ENCODE results near the gene ABHD14A. TPM values are rescaled to one million over a fixed set of nuclear protein-coding genes. Genes with fewer than 3 reads are reported as not detected.

Gene ABHD14A
- total RNA-seq, 2 experiments from 2014 or later = 7.5 to 8.9 TPM

GRCh38 chr3:52029053-52029452 lies 54.2 kb downstream of the ABHD14A start:
- TF ChIP-seq EZH2phosphoT487 (IDR thresholded peaks at IDR 0.05; ENCODE audit: borderline replicate concordance, low read depth, low read length) (no peak), CTCF (conservative IDR thresholded peaks at IDR 0.05; ENCODE audit: low read length) (no peak)
- no peaks in the 10 kb centered on the region for H3K9me2 ChIP-seq (ENCODE audit: insufficient read depth, low read length)
- no peak overlapping the region for H3K4me2 ChIP-seq (ENCODE audit: low read length)
- POLR2A ChIA-PET = no interaction called here
- BruUV-seq (replicated peaks) = no TSS peak
- H3K27ac ChIP-seq (ENCODE audit: low read depth, low read length, poor library complexity, severe bottlenecking) = no peak overlapping the region
- H2AFZ ChIP-seq (ENCODE audit: low read length) = no peak overlapping the region
- no peaks in the 10 kb centered on the region for H3K36me3 ChIP-seq (ENCODE audit: insufficient read depth, low read length)
- DNase-seq (ENCODE audit: low spot score) = no peak
- no peak overlapping the region for H3K4me3 ChIP-seq (ENCODE audit: low read depth, low read length, poor library complexity, severe bottlenecking)
- CTCF ChIA-PET (ENCODE audit: unreplicated experiment) = no interaction called here
- H3K4me1 ChIP-seq (ENCODE audit: insufficient read depth, low read length, poor library complexity, severe bottlenecking) = peaks cover 2% of the 10 kb centered on the region
- intact Hi-C loops (cut with micrococcal nuclease; ENCODE audit: unreplicated experiment) = no loop called here
- no peaks in the 10 kb centered on the region for H3K9me3 ChIP-seq (ENCODE audit: low read length)
- no peaks in the 10 kb centered on the region for H3K79me2 ChIP-seq (ENCODE audit: insufficient read depth, low read depth, low read length)
- no peaks in the 10 kb centered on the region for H4K20me1 ChIP-seq (ENCODE audit: insufficient read depth, low read length)

- ChIA-PET POLR2A (no interaction called here), CTCF (ENCODE audit: unreplicated experiment) (no interaction called here)
- Histone ChIP-seq H3K4me1 (ENCODE audit: insufficient read depth, low read length, poor library complexity, severe bottlenecking) (no peaks in the 10 kb centered on the region), H2AFZ (ENCODE audit: low read length) (no peak overlapping the region), H3K9me2 (ENCODE audit: insufficient read depth, low read length) (no peaks in the 10 kb centered on the region), H3K27ac (ENCODE audit: low read depth, low read length, poor library complexity, severe bottlenecking) (no peak overlapping the region), H3K79me2 (ENCODE audit: insufficient read depth, low read depth, low read length) (no peaks in the 10 kb centered on the region), H4K20me1 (ENCODE audit: insufficient read depth, low read length) (no peaks in the 10 kb centered on the region), H3K4me3 (ENCODE audit: low read depth, low read length, poor library complexity, severe bottlenecking) (no peak overlapping the region), H3K9me3 (ENCODE audit: low read length) (no peaks in the 10 kb centered on the region), H3K36me3 (ENCODE audit: insufficient read depth, low read length) (no peaks in the 10 kb centered on the region), H3K4me2 (ENCODE audit: low read length) (no peak overlapping the region)
- DNase-seq (ENCODE audit: low spot score) = no peak
- TF ChIP-seq EZH2phosphoT487 (IDR thresholded peaks at IDR 0.05; ENCODE audit: borderline replicate concordance, low read depth, low read length) (no peak), CTCF (conservative IDR thresholded peaks at IDR 0.05; ENCODE audit: low read length) (no peak)
- intact Hi-C loops (cut with micrococcal nuclease; ENCODE audit: unreplicated experiment) = no loop called here
- no TSS peak for BruUV-seq (replicated peaks)
Measured at GRCh38 chr3:52029535-52029934, 54.7 kb downstream of the ABHD14A start.

Small RNAs within 50 kb of the gene (small RNA-seq; reads per million reads assigned to genes)
- not detected for gene AC115284.1

Other genes starting within 250 kb of the ABHD14A start
- gene IQCF6, start 195.8 kb upstream of the ABHD14A start, total RNA-seq (2014; rRNA removed; shearing (Covaris generic)) = not detected in 2 replicates
- not detected in 2 replicates for gene IQCF6, start 195.8 kb upstream of the ABHD14A start, total RNA-seq (2022)
- not detected in 2 replicates for gene IQCF2, start 113.4 kb upstream of the ABHD14A start, total RNA-seq (2014; rRNA removed; shearing (Covaris generic))
- gene IQCF2, start 113.4 kb upstream of the ABHD14A start, total RNA-seq (2022) = not detected in 2 replicates
- not detected in 2 replicates for gene IQCF5, start 99.5 kb upstream of the ABHD14A start, total RNA-seq (2014; rRNA removed; shearing (Covaris generic))
- gene IQCF5, start 99.5 kb upstream of the ABHD14A start, total RNA-seq (2022) = not detected in 2 replicates
- not detected in 2 replicates for gene IQCF1, start 71.7 kb upstream of the ABHD14A start, total RNA-seq (2014; rRNA removed; shearing (Covaris generic))
- not detected in 2 replicates for gene IQCF1, start 71.7 kb upstream of the ABHD14A start, total RNA-seq (2022)
- gene RRP9, start 33.2 kb upstream of the ABHD14A start, total RNA-seq (2014; rRNA removed; shearing (Covaris generic)) = 36.9 and 41.1 TPM in 2 replicates
- 26.5 and 34.4 TPM in 2 replicates for gene RRP9, start 33.2 kb upstream of the ABHD14A start, total RNA-seq (2022)
- 8.1 and 11.9 TPM in 2 replicates for gene PARP3, start 32.7 kb upstream of the ABHD14A start, total RNA-seq (2014; rRNA removed; shearing (Covaris generic))
- 11.0 and 12.0 TPM in 2 replicates for gene PARP3, start 32.7 kb upstream of the ABHD14A start, total RNA-seq (2022)
- gene GPR62, start 19.7 kb upstream of the ABHD14A start, total RNA-seq (2014; rRNA removed; shearing (Covaris generic)) = not detected in 2 replicates
- not detected in 2 replicates for gene GPR62, start 19.7 kb upstream of the ABHD14A start, total RNA-seq (2022)
- gene PCBP4, start 7.6 kb upstream of the ABHD14A start, total RNA-seq (2014; rRNA removed; shearing (Covaris generic)) = 1.4 and 2.0 TPM in 2 replicates
- gene PCBP4, start 7.6 kb upstream of the ABHD14A start, total RNA-seq (2022) = 12.5 and 14.4 TPM in 2 replicates
- gene ABHD14B, start 1.0 kb upstream of the ABHD14A start, total RNA-seq (2014; rRNA removed; shearing (Covaris generic)) = 11.3 and 16.1 TPM in 2 replicates
- 40.1 and 41.4 TPM in 2 replicates for gene ABHD14B, start 1.0 kb upstream of the ABHD14A start, total RNA-seq (2022)
- 0.54 and 3.3 TPM in 2 replicates for gene ACY1, start 8.5 kb downstream of the ABHD14A start, total RNA-seq (2014; rRNA removed; shearing (Covaris generic))
- gene ACY1, start 8.5 kb downstream of the ABHD14A start, total RNA-seq (2022) = 4.0 and 5.6 TPM in 2 replicates
- gene RPL29, start 20.8 kb downstream of the ABHD14A start, total RNA-seq (2014; rRNA removed; shearing (Covaris generic)) = 1,739 and 1,781 TPM in 2 replicates
- gene RPL29, start 20.8 kb downstream of the ABHD14A start, total RNA-seq (2022) = 1,513 and 1,535 TPM in 2 replicates
- gene DUSP7, start 81.5 kb downstream of the ABHD14A start, total RNA-seq (2014; rRNA removed; shearing (Covaris generic)) = 8.4 and 11.4 TPM in 2 replicates
- 13.5 and 14.4 TPM in 2 replicates for gene DUSP7, start 81.5 kb downstream of the ABHD14A start, total RNA-seq (2022)
- 34.5 and 40.0 TPM in 2 replicates for gene POC1A, start 179.4 kb downstream of the ABHD14A start, total RNA-seq (2014; rRNA removed; shearing (Covaris generic))
- gene POC1A, start 179.4 kb downstream of the ABHD14A start, total RNA-seq (2022) = 41.0 and 46.2 TPM in 2 replicates
- 24.5 and 34.4 TPM in 2 replicates for gene ALAS1, start 223.1 kb downstream of the ABHD14A start, total RNA-seq (2014; rRNA removed; shearing (Covaris generic))
- 43.3 and 43.6 TPM in 2 replicates for gene ALAS1, start 223.1 kb downstream of the ABHD14A start, total RNA-seq (2022)

Data from OCI-LY7 (cell line).